Choroid plexus epithelial cell (primary cell): ENCODE data around the gene CERT1.

Experiments
- DNase-seq: peaks from one replicate; pipeline ENCODE4 v3.0.0-alpha.2; 2010; ENCODE audit warnings: low read depth
- H3K4me3 ChIP-seq: 2 replicates; pipeline ENCODE4 v1.5.1; 2011; ENCODE audit warnings: low read depth, mild to moderate bottlenecking, control low read depth, low read length, moderate library complexity
- CTCF ChIP-seq: conservative IDR thresholded peaks from 2 replicates; pipeline ENCODE4 v1.5.1; 2011; ENCODE audit warnings: low read depth, mild to moderate bottlenecking, control low read depth, inconsistent platforms, low read length, moderate library complexity

CERT1 gene

DNA sequence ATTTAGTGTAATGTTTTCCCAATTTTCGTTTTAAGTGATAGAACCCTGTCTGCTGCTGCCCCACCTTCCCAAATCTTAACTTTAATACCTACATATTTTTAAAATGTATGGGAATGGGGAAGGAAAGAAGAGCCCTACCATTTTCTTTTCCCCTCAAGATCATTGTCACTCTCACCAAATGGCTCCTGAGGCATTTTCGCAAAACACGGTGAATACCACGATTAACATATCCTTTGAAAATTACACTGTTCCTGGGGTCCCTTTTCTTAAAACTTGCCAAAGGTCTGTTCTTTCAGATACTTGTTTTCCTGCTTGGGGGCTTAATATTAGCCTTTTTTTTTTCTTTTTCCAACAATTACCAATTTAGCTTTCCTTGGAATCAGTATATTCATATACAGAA, 36.1 kb downstream of the CERT1 start:
- TF ChIP-seq CTCF: no peak
- no peak for DNase-seq
- no peak overlapping the region for H3K4me3 ChIP-seq

GRCh38 chr5:75473463-75473862, 38.0 kb downstream of the CERT1 start:
- TF ChIP-seq CTCF: no peak
- no peak for DNase-seq
- no peak overlapping the region for H3K4me3 ChIP-seq

DNA sequence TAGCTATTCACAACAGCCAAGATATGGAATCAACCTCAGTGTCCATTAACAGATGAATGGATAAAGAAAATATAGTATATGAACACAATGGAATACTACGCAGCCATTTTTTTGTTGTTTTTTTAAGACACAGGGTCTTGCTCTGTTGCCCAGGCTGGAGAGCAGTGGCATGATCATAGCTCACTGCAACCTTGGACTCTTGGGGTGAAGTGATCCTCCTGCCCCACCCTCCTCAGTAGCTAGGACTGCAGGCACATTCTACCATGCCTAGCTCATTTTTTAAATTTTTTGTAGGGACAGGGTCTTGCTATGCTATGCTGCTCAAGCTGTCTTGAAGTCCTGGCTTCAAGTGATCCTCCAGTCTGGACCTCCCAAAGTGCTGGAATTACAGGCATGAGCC, 38.5 kb downstream of the CERT1 start:
- no peak overlapping the region for H3K4me3 ChIP-seq
- no peak for DNase-seq
- no peak for TF ChIP-seq CTCF

GRCh38 chr5:75471193-75471592, 40.2 kb downstream of the CERT1 start:
- no peak overlapping the region for H3K4me3 ChIP-seq
- no peak for DNase-seq
- TF ChIP-seq CTCF: no peak

DNA sequence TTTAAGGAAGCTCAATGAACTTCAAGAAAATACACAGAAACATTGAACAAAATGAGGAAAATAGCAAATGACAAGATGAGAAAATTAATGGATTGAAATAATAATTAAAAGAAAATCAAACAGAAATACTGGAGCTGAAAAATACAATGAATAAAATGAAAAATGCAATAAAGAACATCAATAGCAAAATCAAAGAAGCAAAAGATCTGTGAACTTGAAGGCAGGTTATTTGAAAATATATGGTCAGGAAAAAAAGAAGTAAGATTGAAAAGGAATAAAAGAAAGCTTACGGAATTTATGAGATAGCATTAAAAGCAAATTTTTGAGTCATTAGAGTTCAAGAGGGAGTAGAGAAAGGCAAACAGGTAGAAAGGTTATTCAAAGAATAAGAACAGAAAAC, 42.4 kb downstream of the CERT1 start:
- TF ChIP-seq CTCF: no peak
- no peak for DNase-seq
- no peak overlapping the region for H3K4me3 ChIP-seq

DNA sequence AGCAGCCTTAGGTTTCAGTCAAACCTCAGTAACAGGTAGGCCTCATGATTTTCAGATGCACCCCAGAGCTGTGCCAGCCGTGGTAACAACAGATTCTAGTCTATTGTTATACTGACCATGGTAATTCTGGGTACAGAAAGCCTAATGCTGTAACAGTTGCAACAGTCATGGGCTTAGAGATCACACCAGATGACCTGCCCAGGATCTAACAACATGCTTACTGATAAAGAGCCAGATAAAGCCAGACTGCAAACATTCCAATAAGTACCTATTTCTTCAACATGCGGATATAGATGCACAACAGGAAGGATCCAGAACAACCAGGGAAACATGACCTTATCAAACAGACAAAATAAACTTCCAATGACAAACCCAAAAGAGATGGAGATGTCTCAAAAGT, 42.8 kb downstream of the CERT1 start:
- no peak for DNase-seq
- no peak overlapping the region for H3K4me3 ChIP-seq
- TF ChIP-seq CTCF: no peak

DNA sequence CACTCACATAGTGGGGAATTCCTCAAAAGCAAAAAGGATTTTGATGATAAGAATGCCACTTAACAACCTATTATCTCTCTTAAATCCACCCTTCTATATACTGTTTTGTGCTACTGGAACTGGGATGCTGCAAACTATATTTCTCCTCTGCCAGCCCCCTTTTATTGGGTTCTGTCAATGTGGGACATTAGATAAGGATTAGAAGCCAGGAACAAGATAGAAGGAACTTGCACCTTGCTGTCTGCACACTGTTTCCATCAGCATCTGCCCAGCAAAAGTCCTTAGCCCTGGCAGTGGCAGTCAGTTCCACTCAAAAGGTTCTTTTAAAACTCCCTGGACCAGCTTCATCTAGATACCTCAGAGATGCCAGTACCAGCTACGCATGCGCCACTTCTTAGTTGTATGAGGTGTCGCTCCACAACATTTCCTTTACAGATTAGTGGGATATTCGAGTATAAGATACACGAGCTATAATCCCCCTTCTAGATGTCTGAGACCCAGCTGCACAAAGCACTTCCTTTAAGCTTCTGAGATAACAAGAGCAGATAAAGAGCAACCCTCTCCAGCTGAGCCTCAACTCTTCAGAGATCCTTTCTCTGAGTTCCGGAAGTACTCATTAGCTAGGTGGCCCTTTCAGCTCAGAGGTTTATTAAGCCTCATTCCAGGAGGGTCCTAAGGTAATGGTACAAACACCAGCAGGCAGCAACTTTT, 45.3 kb downstream of the CERT1 start:
- H3K4me3 ChIP-seq: no peak overlapping the region
- no peak for DNase-seq
- TF ChIP-seq CTCF: no peak
